ENCODE measurements around the gene SELENOK. TPM values are rescaled to one million over a fixed set of nuclear protein-coding genes. Genes with fewer than 3 reads are reported as not detected.
A peak's percentile ranks its signal among the peaks of the same experiment; 100 is the strongest.

The SELENOK gene
- total RNA-seq, 1 donor from 2014 or later = 73.0 TPM

DNA sequence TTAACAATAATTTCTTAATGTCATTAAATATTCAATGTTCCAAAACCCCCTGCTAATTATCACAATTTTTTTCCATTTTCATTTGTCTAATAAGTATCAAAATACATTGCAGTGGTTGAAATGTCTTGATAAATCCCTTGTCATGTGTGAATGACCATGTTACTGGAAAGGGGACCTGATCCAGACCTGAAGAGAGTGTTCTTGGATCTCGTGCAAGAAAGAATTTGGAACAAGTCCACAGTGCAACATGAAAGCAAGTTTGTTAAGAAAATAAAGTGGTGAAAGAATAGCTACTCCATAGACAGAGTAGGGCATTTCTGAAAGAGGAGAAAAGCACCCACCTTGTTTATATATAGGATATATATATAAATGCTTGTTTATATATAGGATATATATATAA is 10.4 kb upstream of the SELENOK start:
- intact Hi-C loops (cut with micrococcal nuclease) = no loop called here
- DNase-seq (ENCODE audit: low spot score) = no peak
- H3K4me1 Mint-ChIP-seq (ENCODE audit: low read depth) = no peaks in the 10 kb centered on the region
- H3K27ac Mint-ChIP-seq = no peak overlapping the region
- peaks cover 52% of the 10 kb centered on the region for H3K27me3 Mint-ChIP-seq (ENCODE audit: low read depth)
- H3K9me3 Mint-ChIP-seq = peaks cover 8% of the 10 kb centered on the region
- no peaks in the 10 kb centered on the region for H3K36me3 Mint-ChIP-seq (ENCODE audit: low read depth)
- H3K4me3 Mint-ChIP-seq (ENCODE audit: low read depth) = no peak overlapping the region

DNA sequence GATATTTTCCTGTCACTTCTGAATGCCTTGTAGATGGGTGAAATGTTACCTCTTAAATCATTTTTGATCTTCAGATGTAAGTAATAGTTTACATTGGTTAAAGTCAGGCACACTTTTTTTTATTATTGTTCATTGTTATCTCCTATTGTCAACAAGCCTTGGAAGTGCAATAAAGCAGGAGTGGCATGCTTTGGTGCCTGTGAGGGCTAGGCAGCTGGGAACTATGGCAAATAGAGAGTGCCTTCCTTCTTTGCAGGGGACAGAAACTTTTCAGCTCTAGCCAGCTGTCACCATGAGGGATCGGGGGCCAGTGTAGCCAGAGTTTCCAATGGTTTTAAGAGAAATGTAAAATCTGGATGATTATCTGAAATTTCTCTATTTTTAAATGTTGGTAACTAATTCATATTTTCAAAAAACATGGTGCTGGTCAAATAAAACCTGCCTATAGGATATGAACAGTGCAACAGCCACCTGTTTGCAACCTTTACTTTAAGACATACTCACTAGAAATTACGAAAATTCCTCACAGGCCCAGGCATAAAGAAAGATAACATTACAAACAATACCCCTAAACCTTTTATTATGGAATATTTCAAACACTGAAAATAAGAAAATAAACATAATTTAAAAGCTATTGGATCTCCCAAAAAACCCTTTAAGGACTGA is 9.1 kb upstream of the SELENOK start:
- intact Hi-C loops (cut with micrococcal nuclease) = no loop called here
- Mint-ChIP-seq H3K36me3 (ENCODE audit: low read depth) (no peaks in the 10 kb centered on the region), H3K4me3 (ENCODE audit: low read depth) (no peak overlapping the region), H3K27ac (no peak overlapping the region), H3K27me3 (ENCODE audit: low read depth) (peaks cover 48% of the 10 kb centered on the region), H3K4me1 (ENCODE audit: low read depth) (no peaks in the 10 kb centered on the region), H3K9me3 (no peaks in the 10 kb centered on the region)
- no peak for DNase-seq (ENCODE audit: low spot score)

DNA sequence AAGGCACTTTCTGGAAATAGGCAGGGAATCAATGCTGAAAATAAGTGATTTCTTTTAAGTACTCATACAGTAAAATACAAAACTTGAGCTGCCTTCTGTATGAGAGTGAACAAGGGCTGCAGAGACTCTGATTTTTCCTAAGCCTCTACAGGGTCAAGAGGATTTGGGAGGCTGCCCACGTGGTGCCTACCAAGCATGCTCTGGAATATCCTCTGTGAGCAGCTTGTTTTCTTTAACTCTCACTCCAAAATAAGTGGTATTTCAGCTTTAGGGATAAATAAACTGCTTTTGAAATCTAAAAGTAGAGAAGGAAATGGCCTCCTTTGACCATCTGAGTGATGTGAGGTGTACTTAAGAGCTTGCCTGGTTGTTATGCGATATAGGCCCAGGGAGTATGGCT is 8.1 kb upstream of the SELENOK start:
- no peaks in the 10 kb centered on the region for H3K9me3 Mint-ChIP-seq
- no peak overlapping the region for H3K27ac Mint-ChIP-seq
- H3K27me3 Mint-ChIP-seq (ENCODE audit: low read depth) = peaks cover 50% of the 10 kb centered on the region
- DNase-seq (ENCODE audit: low spot score) = no peak
- no peaks in the 10 kb centered on the region for H3K36me3 Mint-ChIP-seq (ENCODE audit: low read depth)
- intact Hi-C loops (cut with micrococcal nuclease) = no loop called here
- H3K4me1 Mint-ChIP-seq (ENCODE audit: low read depth) = no peaks in the 10 kb centered on the region
- H3K4me3 Mint-ChIP-seq (ENCODE audit: low read depth) = no peak overlapping the region

DNA sequence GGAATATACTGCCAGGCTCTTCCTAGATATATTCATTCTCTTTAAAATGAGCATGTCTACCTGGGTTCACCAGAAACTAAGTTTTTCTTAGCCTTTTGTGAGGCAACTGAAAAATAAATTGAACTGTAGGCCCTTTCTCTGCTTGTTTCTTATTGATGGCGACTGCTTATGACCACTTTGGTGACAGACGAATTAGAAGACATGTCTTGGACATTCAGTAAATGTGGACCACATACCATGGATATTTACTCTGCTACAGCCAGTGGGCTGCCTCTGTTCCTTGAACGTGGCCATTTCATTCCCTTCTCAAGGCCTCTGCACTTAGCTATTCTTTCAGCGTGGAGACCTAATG is 603 bp upstream of the SELENOK start:
- DNase-seq (ENCODE audit: low spot score) = no peak
- Mint-ChIP-seq H3K36me3 (ENCODE audit: low read depth) (peaks cover 46% of the 10 kb centered on the region), H3K4me1 (ENCODE audit: low read depth) (peaks cover 42% of the 10 kb centered on the region), H3K27ac (peak overlapping the region; percentile 97), H3K4me3 (ENCODE audit: low read depth) (peak overlapping the region; percentile 93), H3K27me3 (ENCODE audit: low read depth) (peaks cover 24% of the 10 kb centered on the region), H3K9me3 (no peaks in the 10 kb centered on the region)
- intact Hi-C loops (cut with micrococcal nuclease) = loop anchor here (5.0 kb wide), 1 partner anchor 165 kb away; no protein-coding TSS in a partner anchor

DNA sequence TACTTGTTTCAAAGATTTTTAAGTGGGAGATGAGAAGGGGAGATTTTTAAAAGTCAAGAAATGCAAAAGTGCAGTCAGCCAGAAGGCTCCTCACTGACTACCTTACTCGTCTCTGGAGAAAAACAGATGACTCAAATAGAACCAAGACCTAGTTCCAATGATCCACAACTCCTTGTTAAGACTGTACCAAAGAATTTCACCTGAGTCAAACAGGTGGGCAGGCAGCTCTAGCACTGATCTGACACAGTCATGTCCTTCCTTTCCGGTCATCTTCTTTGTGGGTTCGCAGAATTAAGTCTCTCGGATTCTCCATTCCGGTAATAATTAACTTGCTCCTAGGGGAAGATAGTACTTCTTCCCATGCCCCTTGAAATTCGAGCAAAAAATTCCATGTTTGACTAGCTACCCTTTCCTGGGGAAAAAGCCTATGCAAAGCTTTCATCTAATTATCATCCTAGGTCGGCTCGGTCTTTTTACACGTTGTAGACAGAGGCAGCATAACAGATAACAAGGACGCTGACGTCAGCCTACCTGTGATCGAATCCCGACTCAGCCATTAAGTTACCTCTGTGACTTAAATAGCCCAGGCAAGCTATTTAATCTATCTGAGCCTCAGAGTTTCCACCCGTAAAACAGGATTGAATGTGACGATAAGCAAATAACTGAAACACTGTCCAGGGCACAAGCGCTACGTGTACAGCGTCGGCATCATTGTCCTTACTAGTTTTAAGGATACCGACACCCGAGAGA is 758 bp downstream of the SELENOK start:
- peaks cover 54% of the 10 kb centered on the region for H3K36me3 Mint-ChIP-seq (ENCODE audit: low read depth)
- intact Hi-C loops (cut with micrococcal nuclease) = loop anchor here (1.0 to 5.0 kb wide), 4 partner anchors 9 to 544 kb away; partner anchors contain the start of genes ACTR8 and DCP1A
- peaks cover 14% of the 10 kb centered on the region for H3K27me3 Mint-ChIP-seq (ENCODE audit: low read depth)
- H3K4me1 Mint-ChIP-seq (ENCODE audit: low read depth) = peaks cover 48% of the 10 kb centered on the region
- H3K4me3 Mint-ChIP-seq (ENCODE audit: low read depth) = peak overlapping the region; percentile 93
- peak overlapping the region; percentile 97 for H3K27ac Mint-ChIP-seq
- DNase-seq (ENCODE audit: low spot score) = peak; percentile 44
- no peaks in the 10 kb centered on the region for H3K9me3 Mint-ChIP-seq

DNA sequence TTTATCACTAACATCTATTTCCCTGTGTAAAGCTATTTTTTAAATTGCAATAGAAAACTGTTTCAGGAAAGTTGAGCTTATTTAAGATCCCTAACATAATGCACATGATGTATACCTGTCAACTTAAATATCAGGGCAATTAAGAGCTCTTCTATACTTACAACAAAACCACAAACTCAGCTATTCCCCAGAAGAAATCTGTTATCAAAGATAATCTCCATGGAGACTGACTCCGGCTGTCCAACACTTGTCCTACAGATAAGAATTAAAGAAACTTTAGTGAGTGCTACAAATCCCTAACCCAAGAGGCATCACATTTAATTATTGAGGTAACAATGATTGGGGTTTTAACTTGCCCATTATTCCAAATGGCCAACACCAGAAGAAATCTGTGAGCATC is 3.4 kb downstream of the SELENOK start:
- DNase-seq (ENCODE audit: low spot score) = no peak
- H3K9me3 Mint-ChIP-seq = no peaks in the 10 kb centered on the region
- no peak overlapping the region for H3K27ac Mint-ChIP-seq
- no peak overlapping the region for H3K4me3 Mint-ChIP-seq (ENCODE audit: low read depth)
- H3K4me1 Mint-ChIP-seq (ENCODE audit: low read depth) = peaks cover 48% of the 10 kb centered on the region
- intact Hi-C loops (cut with micrococcal nuclease) = no loop called here
- H3K36me3 Mint-ChIP-seq (ENCODE audit: low read depth) = peaks cover 70% of the 10 kb centered on the region
- H3K27me3 Mint-ChIP-seq (ENCODE audit: low read depth) = no peaks in the 10 kb centered on the region

DNA sequence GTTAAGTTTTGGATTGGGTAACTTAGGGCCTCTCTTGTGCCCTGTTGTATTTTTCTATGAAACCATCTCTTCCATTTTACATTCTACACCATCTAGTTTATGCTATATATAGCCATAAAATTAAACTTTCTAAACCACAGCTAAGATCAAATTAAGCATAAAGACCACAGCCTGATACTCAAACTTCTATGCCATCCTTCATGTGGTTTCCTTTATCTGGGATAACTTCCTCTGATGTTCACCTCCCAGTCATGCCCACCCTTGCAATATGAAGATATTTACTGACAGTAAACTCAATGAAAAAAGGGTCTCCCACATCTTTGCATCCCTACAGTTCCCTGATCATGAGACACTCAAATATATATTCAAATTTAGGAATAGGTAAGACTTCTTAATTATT is 4.2 kb downstream of the SELENOK start:
- H3K27me3 Mint-ChIP-seq (ENCODE audit: low read depth) = no peaks in the 10 kb centered on the region
- peaks cover 73% of the 10 kb centered on the region for H3K36me3 Mint-ChIP-seq (ENCODE audit: low read depth)
- H3K27ac Mint-ChIP-seq = peak overlapping the region; percentile 16
- H3K4me1 Mint-ChIP-seq (ENCODE audit: low read depth) = peaks cover 48% of the 10 kb centered on the region
- no peak for DNase-seq (ENCODE audit: low spot score)
- intact Hi-C loops (cut with micrococcal nuclease) = no loop called here
- H3K4me3 Mint-ChIP-seq (ENCODE audit: low read depth) = no peak overlapping the region
- H3K9me3 Mint-ChIP-seq = no peaks in the 10 kb centered on the region

DNA sequence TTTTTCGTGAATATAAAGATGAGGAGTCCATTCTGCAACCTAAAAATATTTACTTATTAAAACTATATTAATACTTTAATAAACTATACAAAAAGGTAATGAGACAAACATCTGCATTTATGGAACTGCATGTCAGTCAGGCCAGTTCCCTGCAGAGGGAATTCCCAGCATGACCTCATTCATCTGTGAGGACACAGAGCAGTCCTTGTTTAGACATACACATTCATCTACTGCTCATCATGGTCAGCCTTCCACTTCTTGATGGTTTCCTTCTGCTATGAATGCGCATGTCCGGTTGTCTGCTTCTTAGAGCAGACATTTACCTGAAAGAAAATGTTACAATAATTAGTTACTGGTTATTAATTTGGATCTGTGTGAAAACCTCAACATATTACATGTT is 6.4 kb downstream of the SELENOK start:
- H3K4me3 Mint-ChIP-seq (ENCODE audit: low read depth) = no peak overlapping the region
- H3K27me3 Mint-ChIP-seq (ENCODE audit: low read depth) = no peaks in the 10 kb centered on the region
- peaks cover 45% of the 10 kb centered on the region for H3K4me1 Mint-ChIP-seq (ENCODE audit: low read depth)
- peaks cover 67% of the 10 kb centered on the region for H3K36me3 Mint-ChIP-seq (ENCODE audit: low read depth)
- intact Hi-C loops (cut with micrococcal nuclease) = no loop called here
- no peak for DNase-seq (ENCODE audit: low spot score)
- H3K9me3 Mint-ChIP-seq = no peaks in the 10 kb centered on the region
- no peak overlapping the region for H3K27ac Mint-ChIP-seq

DNA sequence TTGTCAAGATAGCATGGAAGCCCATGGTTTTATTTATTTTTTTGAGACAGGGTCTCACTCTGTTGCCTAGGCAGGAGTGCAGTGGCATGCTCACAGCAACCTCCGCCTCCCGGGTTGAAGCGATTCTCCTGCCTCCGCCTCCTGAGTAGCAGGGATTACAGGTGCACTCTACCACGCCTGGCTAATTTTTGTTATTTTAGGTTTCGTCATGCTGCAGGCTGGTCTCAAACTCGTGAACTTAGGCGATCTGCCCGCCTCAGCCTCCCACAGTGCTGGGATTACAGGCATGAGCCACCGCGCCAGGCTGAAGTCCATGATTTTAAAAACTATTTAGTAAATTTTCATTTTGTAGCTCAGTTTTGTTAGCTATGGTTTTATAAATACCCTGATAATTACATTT is 7.0 kb downstream of the SELENOK start:
- H3K36me3 Mint-ChIP-seq (ENCODE audit: low read depth) = peaks cover 68% of the 10 kb centered on the region
- H3K4me3 Mint-ChIP-seq (ENCODE audit: low read depth) = no peak overlapping the region
- no peaks in the 10 kb centered on the region for H3K9me3 Mint-ChIP-seq
- H3K27ac Mint-ChIP-seq = no peak overlapping the region
- no peaks in the 10 kb centered on the region for H3K27me3 Mint-ChIP-seq (ENCODE audit: low read depth)
- no peak for DNase-seq (ENCODE audit: low spot score)
- H3K4me1 Mint-ChIP-seq (ENCODE audit: low read depth) = peaks cover 44% of the 10 kb centered on the region
- intact Hi-C loops (cut with micrococcal nuclease) = no loop called here

DNA sequence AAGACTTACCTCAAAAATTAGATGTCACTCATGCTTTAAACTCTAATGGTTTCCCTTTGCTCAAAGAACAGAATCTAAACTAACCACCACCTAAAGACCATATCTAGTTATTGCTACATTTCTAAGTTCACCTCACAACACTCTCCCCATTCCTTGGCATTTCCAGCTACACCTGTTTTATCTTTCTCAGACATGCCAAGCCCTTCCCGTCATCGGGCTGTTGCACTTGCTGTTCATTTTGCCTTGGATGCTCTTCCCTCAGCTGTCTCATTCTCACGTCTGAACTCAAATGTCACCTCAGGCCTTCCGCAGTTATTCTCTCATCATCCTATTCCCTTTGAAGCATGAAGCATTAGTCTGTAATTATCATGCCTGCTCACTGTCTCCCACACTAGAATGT is 8.7 kb downstream of the SELENOK start:
- intact Hi-C loops (cut with micrococcal nuclease) = no loop called here
- no peaks in the 10 kb centered on the region for H3K27me3 Mint-ChIP-seq (ENCODE audit: low read depth)
- H3K9me3 Mint-ChIP-seq = no peaks in the 10 kb centered on the region
- H3K27ac Mint-ChIP-seq = peak overlapping the region; percentile 76
- peaks cover 35% of the 10 kb centered on the region for H3K4me1 Mint-ChIP-seq (ENCODE audit: low read depth)
- no peak for DNase-seq (ENCODE audit: low spot score)
- peak overlapping the region; percentile 99 for H3K4me3 Mint-ChIP-seq (ENCODE audit: low read depth)
- H3K36me3 Mint-ChIP-seq (ENCODE audit: low read depth) = peaks cover 65% of the 10 kb centered on the region

DNA sequence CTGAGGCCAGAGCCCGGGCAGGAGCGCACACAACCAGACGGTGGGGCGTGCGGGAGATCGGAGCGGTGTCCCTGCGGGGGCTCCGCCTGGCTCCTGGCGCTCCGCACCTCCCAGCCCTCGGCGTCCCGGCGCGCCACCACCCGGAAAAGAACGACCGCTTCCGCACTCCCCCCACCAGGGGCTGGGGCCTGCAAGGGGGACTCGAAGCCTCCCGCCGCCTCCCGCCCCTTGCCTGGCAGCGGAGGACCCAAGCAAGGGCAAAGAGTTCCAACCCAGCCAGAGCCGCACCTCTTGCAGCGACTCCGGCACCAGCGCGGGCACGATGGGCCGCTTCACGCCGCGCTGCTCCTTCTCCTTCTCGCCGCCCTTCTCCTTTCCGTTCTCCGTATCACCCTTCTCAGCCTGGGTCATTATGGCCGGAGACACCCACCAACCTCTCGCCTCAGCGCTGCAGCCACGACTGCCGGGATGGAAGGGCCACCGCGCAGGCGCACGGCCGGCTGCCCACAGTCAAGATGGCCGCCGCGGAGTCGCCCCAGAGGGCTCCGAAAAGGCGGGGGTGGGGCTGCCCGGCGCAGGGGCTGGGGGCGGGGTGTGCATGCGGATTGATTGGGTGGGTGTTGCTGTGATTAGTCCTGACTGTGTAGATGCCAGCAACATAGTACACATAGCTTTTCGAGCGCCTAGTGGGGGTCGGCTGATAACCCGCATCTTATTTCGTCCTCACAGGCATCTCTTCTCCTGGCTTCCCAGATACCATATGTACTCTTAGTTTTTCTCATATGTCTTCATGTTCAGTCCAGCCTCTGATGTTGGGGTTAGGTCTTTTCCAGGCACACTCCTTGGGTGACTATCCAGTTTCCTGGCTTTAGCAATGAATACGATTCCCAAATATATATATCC is 9.7 kb downstream of the SELENOK start, which contains the start of gene ACTR8:
ACTR8 (minus strand) TSS at position 462 of the 903 bp plus-strand sequence; CDS start at position 411, 51 bp downstream.
- peak; percentile 82 for DNase-seq (ENCODE audit: low spot score)
- H3K36me3 Mint-ChIP-seq (ENCODE audit: low read depth) = peaks cover 65% of the 10 kb centered on the region

DNA sequence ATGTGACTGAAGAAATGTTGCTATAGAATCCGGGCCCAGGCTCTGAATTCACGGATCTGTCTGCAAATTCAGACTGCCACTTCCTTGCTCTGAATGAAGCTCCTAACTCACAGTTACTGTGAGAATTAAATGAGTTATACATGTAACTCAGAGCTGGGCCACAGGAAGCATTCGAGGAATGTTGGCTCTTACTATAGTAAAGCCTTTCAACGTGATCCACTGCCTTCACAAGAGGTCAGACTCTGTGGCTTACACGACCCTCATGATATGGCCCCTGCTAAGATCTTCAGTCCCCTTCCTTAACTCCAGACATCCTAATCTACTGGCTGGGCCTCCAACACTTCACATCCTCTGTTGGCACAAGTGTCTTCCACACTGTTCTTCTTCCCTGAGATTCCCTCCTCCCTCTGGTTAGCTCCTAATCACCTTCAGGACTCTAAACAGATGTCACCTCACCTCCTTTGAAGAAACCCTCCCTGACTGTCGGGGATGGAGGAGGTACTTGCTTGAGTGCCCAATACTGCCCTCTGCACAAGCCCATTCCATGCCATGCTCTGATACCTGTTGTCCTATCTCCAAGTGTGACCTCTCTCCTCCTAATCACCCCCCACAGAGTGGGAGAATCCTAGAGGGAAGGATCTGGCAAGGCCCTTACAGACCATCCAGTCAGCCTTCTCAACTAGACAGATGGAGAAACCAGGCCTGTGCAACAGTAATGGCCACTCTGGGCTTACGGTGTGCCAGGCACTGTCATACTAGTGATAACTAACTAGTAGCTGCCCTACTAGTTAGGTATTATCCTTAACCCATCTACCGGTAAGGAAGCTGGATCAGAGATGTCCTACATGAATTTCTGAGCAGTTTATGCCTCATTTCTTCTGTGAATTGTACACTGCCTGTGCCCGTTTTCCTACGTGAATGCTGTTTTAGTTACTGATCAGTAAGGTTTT is 11.0 kb downstream of the SELENOK start:
- Mint-ChIP-seq H3K27ac (peak overlapping the region; percentile 96), H3K27me3 (ENCODE audit: low read depth) (no peaks in the 10 kb centered on the region), H3K4me1 (ENCODE audit: low read depth) (peaks cover 22% of the 10 kb centered on the region), H3K4me3 (ENCODE audit: low read depth) (peak overlapping the region; percentile 99), H3K9me3 (no peaks in the 10 kb centered on the region), H3K36me3 (ENCODE audit: low read depth) (peaks cover 68% of the 10 kb centered on the region)
- DNase-seq (ENCODE audit: low spot score) = no peak
- intact Hi-C loops (cut with micrococcal nuclease) = no loop called here

More for the DNA sequence above, 9.7 kb downstream of the SELENOK start, which contains the start of gene ACTR8:
- Mint-ChIP-seq H3K9me3 (no peaks in the 10 kb centered on the region), H3K27ac (peak within 1 kb of the TSS; percentile 96), H3K4me3 (ENCODE audit: low read depth) (peak within 1 kb of the TSS; percentile 99), H3K4me1 (ENCODE audit: low read depth) (peaks cover 25% of the 10 kb centered on the region), H3K27me3 (ENCODE audit: low read depth) (no peaks in the 10 kb centered on the region)
- intact Hi-C loops (cut with micrococcal nuclease) = loop anchor here (1.0 kb wide), 1 partner anchor 9 kb away; the partner anchor contains the start of gene SELENOK

Data from activated T-helper 2 cell treated with anti-CD3 and anti-CD28 coated beads, Interferon-gamma antibody, Interleukin-2, Interleukin-4, amounts not matched to agents 10 μg/mL and 5 μg/mL and 100 μg/mL, durations not matched to agents 14 hours and 24 hours and 36 hours (primary cell).